Parathyroid adenoma (tissue), 2 donors: ENCODE results near the gene LPO.

Source experiments
- H2AFZ ChIP-seq: fragments of 300-600 bp; sonication (generic); one replicate; pipeline ENCODE4 v1.7.0; 2017; ENCODE audit warnings: antibody characterized with exemption, mild to moderate bottlenecking
- H3K27ac ChIP-seq: fragments of 300-600 bp; sonication (generic); one replicate; pipeline ENCODE4 v1.7.0; 2017
- H3K27me3 ChIP-seq: fragments of 300-600 bp; sonication (generic); one replicate; pipeline ENCODE4 v1.7.0; 2017; ENCODE audit warnings: low read length; ENCODE audit not compliant: control insufficient read depth, insufficient read depth
- H3K36me3 ChIP-seq: fragments of 300-600 bp; sonication (generic); one replicate; pipeline ENCODE4 v1.7.0; 2017; ENCODE audit warnings: low read length; ENCODE audit not compliant: control insufficient read depth, insufficient read depth
- H3K4me1 ChIP-seq: fragments of 300-600 bp; sonication (generic); one replicate; pipeline ENCODE4 v1.7.0; 2017; ENCODE audit warnings: control low read depth
- H3K4me2 ChIP-seq: fragments of 300-600 bp; sonication (generic); one replicate; pipeline ENCODE4 v1.7.0; 2017; ENCODE audit warnings: low read length
- H3K4me3 ChIP-seq: fragments of 300-600 bp; sonication (generic); one replicate; pipeline ENCODE4 v1.7.0; 2017; ENCODE audit warnings: low read depth, low read length
- H3K79me2 ChIP-seq: fragments of 300-600 bp; sonication (generic); one replicate; pipeline ENCODE4 v1.7.0; 2017; ENCODE audit warnings: control low read depth
- H3K9ac ChIP-seq: fragments of 300-600 bp; sonication (generic); one replicate; pipeline ENCODE4 v1.7.0; 2017; ENCODE audit warnings: mild to moderate bottlenecking
- H3K9me3 ChIP-seq: fragments of 300-600 bp; sonication (generic); one replicate; pipeline ENCODE4 v1.7.0; 2017; ENCODE audit warnings: low read length; ENCODE audit not compliant: control insufficient read depth
- CTCF ChIP-seq: fragments of 300-600 bp; sonication (generic); IDR thresholded peaks from one replicate; pipeline ENCODE4 v1.7.0; 2017; ENCODE audit warnings: antibody characterized with exemption, mild to moderate bottlenecking
- donor health status: primary hyperparathyroidism.

LPO gene

GRCh38 chr17:58291246-58291645 is 52.9 kb downstream of the LPO start:
- H3K4me1 ChIP-seq, result peaks cover 4% of the 10 kb centered on the region
- H3K27ac ChIP-seq, result no peak overlapping the region
- H3K9me3 ChIP-seq, result no peaks in the 10 kb centered on the region
- H3K79me2 ChIP-seq, result no peaks in the 10 kb centered on the region
- no peak overlapping the region for H3K9ac ChIP-seq
- no peaks in the 10 kb centered on the region for H3K36me3 ChIP-seq
- no peak overlapping the region for H3K4me3 ChIP-seq
- H2AFZ ChIP-seq, result no peak overlapping the region
- TF ChIP-seq CTCF, result no peak
- H3K27me3 ChIP-seq, result no peaks in the 10 kb centered on the region
- no peak overlapping the region for H3K4me2 ChIP-seq

GRCh38 chr17:58294034-58294433 is 55.6 kb downstream of the LPO start:
- Histone ChIP-seq H3K9me3 (no peaks in the 10 kb centered on the region), H3K27ac (no peak overlapping the region), H3K4me3 (no peak overlapping the region), H3K27me3 (no peaks in the 10 kb centered on the region), H3K4me2 (no peak overlapping the region), H3K9ac (no peak overlapping the region), H3K36me3 (no peaks in the 10 kb centered on the region), H2AFZ (no peak overlapping the region), H3K79me2 (no peaks in the 10 kb centered on the region), H3K4me1 (peaks cover 4% of the 10 kb centered on the region)
- TF ChIP-seq CTCF, result no peak

GRCh38 chr17:58300336-58300735 is 62.0 kb downstream of the LPO start:
- Histone ChIP-seq H3K27ac (no peak overlapping the region), H3K4me2 (no peak overlapping the region), H3K27me3 (no peaks in the 10 kb centered on the region), H3K79me2 (no peaks in the 10 kb centered on the region), H3K36me3 (no peaks in the 10 kb centered on the region), H3K4me3 (no peak overlapping the region), H3K4me1 (no peaks in the 10 kb centered on the region), H3K9ac (no peak overlapping the region), H2AFZ (no peak overlapping the region), H3K9me3 (no peaks in the 10 kb centered on the region)
- no peak for TF ChIP-seq CTCF

- Histone ChIP-seq H3K9ac (no peak overlapping the region), H3K4me2 (no peak overlapping the region), H3K9me3 (no peaks in the 10 kb centered on the region), H3K27me3 (no peaks in the 10 kb centered on the region), H2AFZ (no peak overlapping the region), H3K27ac (no peak overlapping the region), H3K79me2 (no peaks in the 10 kb centered on the region), H3K36me3 (no peaks in the 10 kb centered on the region), H3K4me1 (no peaks in the 10 kb centered on the region), H3K4me3 (no peak overlapping the region)
- no peak for TF ChIP-seq CTCF
Observed at GRCh38 chr17:58301504-58302150, 63.2 kb downstream of the LPO start.
